Inferior parietal cortex (tissue), 1 donor: ENCODE data around the gene MCAM.

Experiments used
- DNase-seq: peaks from one replicate; pipeline ENCODE4 v3.0.0-alpha.2; 2016; ENCODE audit errors: extremely low spot score

MCAM gene

GRCh38 chr11:119306373-119306890 lies 10.5 kb downstream of the MCAM start:
- no peak for DNase-seq

- DNase-seq = no peak
Observed at GRCh38 chr11:119305556-119306372, 11.2 kb downstream of the MCAM start.

GRCh38 chr11:119303227-119303718 lies 13.7 kb downstream of the MCAM start:
- DNase-seq = no peak

GRCh38 chr11:119300198-119300964 lies 16.5 kb downstream of the MCAM start:
- DNase-seq = no peak

- DNase-seq = no peak
Observed at GRCh38 chr11:119299416-119299815, 17.5 kb downstream of the MCAM start.

GRCh38 chr11:119298726-119299125 lies 18.2 kb downstream of the MCAM start:
- DNase-seq = no peak

- no peak for DNase-seq
Observed at GRCh38 chr11:119297938-119298337, 19.0 kb downstream of the MCAM start.

- no peak for DNase-seq
Observed at GRCh38 chr11:119295178-119295577, 21.8 kb downstream of the MCAM start.

GRCh38 chr11:119293461-119293860 lies 23.5 kb downstream of the MCAM start:
- DNase-seq = no peak

GRCh38 chr11:119290894-119291497 lies 25.9 kb downstream of the MCAM start:
- no peak for DNase-seq

GRCh38 chr11:119288219-119288618 lies 28.7 kb downstream of the MCAM start:
- DNase-seq = no peak

GRCh38 chr11:119285431-119285830 lies 31.5 kb downstream of the MCAM start:
- no peak for DNase-seq

- DNase-seq = no peak
Observed at GRCh38 chr11:119284344-119285157, 32.4 kb downstream of the MCAM start.

GRCh38 chr11:119282495-119282894 lies 34.4 kb downstream of the MCAM start:
- DNase-seq = no peak

- DNase-seq = no peak
Observed at GRCh38 chr11:119277660-119278059, 39.3 kb downstream of the MCAM start.

GRCh38 chr11:119273721-119274120 lies 43.2 kb downstream of the MCAM start:
- no peak for DNase-seq

- no peak for DNase-seq
Observed at GRCh38 chr11:119267645-119268044, 49.3 kb downstream of the MCAM start.

GRCh38 chr11:119266517-119267255 lies 50.2 kb downstream of the MCAM start:
- DNase-seq = no peak

- no peak for DNase-seq
Observed at GRCh38 chr11:119266063-119266462, 50.9 kb downstream of the MCAM start.

- no peak for DNase-seq
Observed at GRCh38 chr11:119263352-119263940, 53.5 kb downstream of the MCAM start.
